Measurements from ENCODE around the gene DIABLO. TPM values are rescaled to one million over a fixed set of nuclear protein-coding genes. Genes with fewer than 3 reads are reported as not detected.
A peak's percentile ranks its signal among the peaks of the same experiment; 100 is the strongest.

Gene DIABLO
- total and polyA plus RNA-seq, 9 of the 15 experiments (the other 6 are each of a cell fraction or from before 2014, with no cell fraction given) = 37.3 to 101 (median 80.1) TPM

DNA sequence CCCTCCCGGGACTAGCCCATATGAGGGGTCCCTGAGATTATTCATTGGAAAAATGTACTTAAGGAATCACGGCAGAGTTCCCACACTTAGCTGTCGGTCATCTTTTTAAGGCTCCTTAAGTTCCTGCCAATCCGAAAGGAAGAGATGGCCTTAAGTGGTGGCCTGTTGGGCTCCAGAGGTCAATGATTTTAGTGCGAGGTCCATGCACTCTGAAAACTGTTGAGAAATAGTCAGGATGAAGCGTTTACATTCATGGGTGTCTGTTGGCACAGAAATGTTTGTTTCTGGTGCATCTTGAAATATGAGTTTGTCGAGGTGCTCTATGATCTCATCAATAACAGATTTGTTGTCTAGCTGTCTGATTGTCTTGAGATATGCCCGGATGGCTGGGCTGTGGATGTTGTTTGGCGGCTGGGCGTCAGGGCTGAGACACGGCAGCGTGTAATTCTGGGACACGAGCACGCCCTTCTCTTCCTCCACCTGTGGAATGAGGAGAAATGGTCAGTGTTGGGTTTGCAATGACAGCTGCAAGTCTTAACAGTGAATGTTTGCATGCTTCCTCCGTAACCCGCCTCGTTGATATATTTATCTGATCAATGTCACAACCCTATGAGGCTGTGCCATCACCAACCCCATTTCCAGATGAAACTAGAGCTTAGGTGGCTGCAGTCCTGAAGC, 53.5 kb downstream of the DIABLO start:
- FAIRE-seq (no peak), DNase-seq (ENCODE audit: extremely low read depth in 1 of 4, low spot score in 3 of 4) (no peak), ATAC-seq (no peak)
- Histone ChIP-seq H3K9me3 (replicated peaks; ENCODE audit: control insufficient read depth, insufficient read depth, low read depth, low read length) (no peaks in the 10 kb centered on the region), H3K4me3 (no peak overlapping the region), H3K79me2 (ENCODE audit: control insufficient read depth, insufficient read depth, low read length) (no peaks in the 10 kb centered on the region), H2AFZ (ENCODE audit: low read depth, low read length) (no peak overlapping the region), H4K20me1 (replicated peaks; ENCODE audit: control insufficient read depth, insufficient read depth, low read length) (no peaks in the 10 kb centered on the region), H3K27me3 (ENCODE audit: control insufficient read depth in 2 of 2, insufficient read depth in 2 of 2, low read length in 2 of 2) (peaks cover 19 to 28% of the 10 kb centered on the region in 2 experiments), H3K36me3 (ENCODE audit: control insufficient read depth, insufficient read depth, low read length) (no peaks in the 10 kb centered on the region), H3K4me2 (ENCODE audit: insufficient read depth, low read length) (no peak overlapping the region), H3K4me1 (replicated peaks in 1 of 2; ENCODE audit: control insufficient read depth in 2 of 2, insufficient read depth in 2 of 2, low read length in 2 of 2) (peaks cover 0 to 2% of the 10 kb centered on the region in 2 experiments; a peak in 3 of 5 replicates), H3K9ac (ENCODE audit: insufficient read depth in 1 of 2, low read depth in 2 of 2, low read length in 2 of 2) (peak overlapping the region in 1 of 2 experiments; percentile 65; a peak in 1 of 4 replicates), H3K9me1 (ENCODE audit: control insufficient read depth, insufficient read depth, low read length) (no peaks in the 10 kb centered on the region), H3K27ac (ENCODE audit: extremely low read depth, low read depth, low read length) (no peak overlapping the region)
- no TSS peak for BruUV-seq (replicated peaks)
- ChIA-PET POLR2A (interaction anchor here (0.6 kb wide), 1 partner anchor 371 kb away, joined by 3 read pairs; no protein-coding TSS in a partner anchor), CTCF (ENCODE audit: low intra/inter-chr PET ratio) (no interaction called here)
- intact Hi-C loops (cut with micrococcal nuclease) (no loop called here), in situ Hi-C loops (cut with MboI) (no loop called here)
- 12% methylated on average over 17 of the region's 17 CpGs for WGBS (ENCODE audit: insufficient coverage, low coverage, missing lambda C conversion rate)
- TF ChIP-seq WHSC1 (IDR thresholded peaks at IDR 0.05; ENCODE audit: low read length) (no peak), KAT8 (IDR thresholded peaks at IDR 0.05; ENCODE audit: low read depth) (no peak), HSF4 (CRISPR knock-in tag; IDR thresholded peaks at IDR 0.05; ENCODE audit: borderline replicate concordance) (no peak), EP400 (IDR thresholded peaks at IDR 0.05) (no peak), NR4A1 (CRISPR knock-in tag; IDR thresholded peaks at IDR 0.05) (no peak), NR4A1 (tag; IDR thresholded peaks at IDR 0.05) (no peak), XRCC5 (IDR thresholded peaks at IDR 0.05; ENCODE audit: low read depth, low read length) (no peak), ZC3H4 (CRISPR knock-in tag; IDR thresholded peaks at IDR 0.05; ENCODE audit: borderline replicate concordance) (no peak), NR2C2 (CRISPR knock-in tag; IDR thresholded peaks at IDR 0.05) (no peak), NR2C2 (tag; IDR thresholded peaks at IDR 0.05) (no peak), ZNF184 (CRISPR knock-in tag; IDR thresholded peaks at IDR 0.05) (no peak), SREBF1 (IDR thresholded peaks at IDR 0.05; ENCODE audit: borderline replicate concordance, low read depth, low read length) (no peak), SLC30A9 (CRISPR knock-in tag; IDR thresholded peaks at IDR 0.05) (no peak), ZNF41 (CRISPR knock-in tag; conservative IDR thresholded peaks at IDR 0.05) (no peak), SMAD4 (CRISPR knock-in tag; conservative IDR thresholded peaks at IDR 0.05) (no peak)
